Effector memory CD4-positive, alpha-beta T cell (primary cell): ENCODE data around the gene IMMP2L.

Source experiments
- DNase-seq, 3 donors: peaks; one replicate each; pipeline ENCODE4 v3.0.0-alpha.2; 2020
- H3K27ac ChIP-seq: 2 replicates; pipeline ENCODE4 v1.7.0; 2013; ENCODE audit warnings: mild to moderate bottlenecking, low read length, moderate library complexity; ENCODE audit not compliant: insufficient read depth, poor library complexity, severe bottlenecking
- H3K27me3 ChIP-seq: replicated peaks from 2 replicates; pipeline ENCODE4 v1.7.0; 2013; ENCODE audit warnings: mild to moderate bottlenecking, low read length; ENCODE audit not compliant: insufficient read depth, control insufficient read depth, poor library complexity, severe bottlenecking
- H3K36me3 ChIP-seq: 2 replicates; pipeline ENCODE4 v1.7.0; 2013; ENCODE audit warnings: mild to moderate bottlenecking, low read length, moderate library complexity; ENCODE audit not compliant: control insufficient read depth, insufficient read depth
- H3K4me1 ChIP-seq: 2 replicates; pipeline ENCODE4 v1.7.0; 2013; ENCODE audit warnings: low read length, mild to moderate bottlenecking; ENCODE audit not compliant: control insufficient read depth, insufficient read depth, poor library complexity, severe bottlenecking
- H3K4me3 ChIP-seq: 2 replicates; pipeline ENCODE4 v1.7.0; 2013; ENCODE audit warnings: low read length, low read depth, mild to moderate bottlenecking; ENCODE audit not compliant: insufficient read depth, poor library complexity, severe bottlenecking
- H3K9me3 ChIP-seq: 2 replicates; pipeline ENCODE4 v1.7.0; 2013; ENCODE audit warnings: mild to moderate bottlenecking, low read length, moderate library complexity; ENCODE audit not compliant: control insufficient read depth

IMMP2L gene

GRCh38 chr7:111408724-111409123 is 153.6 kb downstream of the IMMP2L start:
- Histone ChIP-seq H3K27ac (no peak overlapping the region), H3K9me3 (no peaks in the 10 kb centered on the region), H3K36me3 (no peaks in the 10 kb centered on the region), H3K27me3 (no peaks in the 10 kb centered on the region), H3K4me3 (no peak overlapping the region), H3K4me1 (no peaks in the 10 kb centered on the region)
- no peak for DNase-seq

- Histone ChIP-seq H3K9me3 (no peaks in the 10 kb centered on the region), H3K36me3 (no peaks in the 10 kb centered on the region), H3K4me3 (no peak overlapping the region), H3K4me1 (no peaks in the 10 kb centered on the region), H3K27me3 (no peaks in the 10 kb centered on the region), H3K27ac (no peak overlapping the region)
- DNase-seq: no peak
Observed at GRCh38 chr7:111407258-111407657, 155.0 kb downstream of the IMMP2L start.

GRCh38 chr7:111405621-111406020 is 156.7 kb downstream of the IMMP2L start:
- no peaks in the 10 kb centered on the region for H3K27me3 ChIP-seq
- no peaks in the 10 kb centered on the region for H3K4me1 ChIP-seq
- no peak for DNase-seq
- H3K9me3 ChIP-seq: no peaks in the 10 kb centered on the region
- no peaks in the 10 kb centered on the region for H3K36me3 ChIP-seq
- no peak overlapping the region for H3K4me3 ChIP-seq
- no peak overlapping the region for H3K27ac ChIP-seq

DNA sequence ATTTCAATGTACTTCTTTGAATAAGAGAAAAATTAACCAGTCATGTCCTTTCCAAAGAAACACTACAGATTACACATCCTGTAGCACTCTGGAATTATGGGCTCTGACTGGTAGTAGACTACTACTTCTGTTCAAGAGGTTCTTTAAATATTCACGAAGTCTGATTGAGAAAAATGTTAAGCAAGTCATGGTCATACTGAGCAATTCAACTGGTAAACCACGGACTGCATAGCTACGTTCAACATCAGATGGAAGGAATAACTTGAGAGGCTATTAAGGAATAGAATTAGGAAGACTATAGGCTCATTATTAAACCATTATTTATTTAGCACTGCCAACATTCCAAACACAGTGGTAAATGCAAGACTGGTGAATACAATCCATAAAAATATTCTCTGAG is 160.8 kb downstream of the IMMP2L start:
- Histone ChIP-seq H3K36me3 (no peaks in the 10 kb centered on the region), H3K27ac (no peak overlapping the region), H3K27me3 (no peaks in the 10 kb centered on the region), H3K4me1 (no peaks in the 10 kb centered on the region), H3K4me3 (no peak overlapping the region), H3K9me3 (no peaks in the 10 kb centered on the region)
- no peak for DNase-seq

DNA sequence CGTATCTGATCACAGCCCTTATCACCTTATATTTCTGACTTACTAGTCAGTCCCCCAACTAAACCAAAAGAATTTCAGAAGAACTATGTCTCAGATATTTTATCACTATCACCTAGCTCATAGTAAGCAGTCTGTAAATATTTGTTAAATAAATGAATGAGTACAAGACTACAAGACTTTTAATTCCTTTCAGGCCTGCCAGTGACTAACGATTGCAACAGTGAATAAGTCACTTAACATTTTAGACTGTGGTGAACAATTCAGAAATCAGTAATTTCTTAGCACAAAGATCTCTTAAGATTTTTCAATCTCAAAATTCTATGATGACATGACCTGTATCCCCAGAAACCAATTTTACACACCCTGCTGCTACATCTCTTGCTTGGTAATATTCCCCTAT is 162.2 kb downstream of the IMMP2L start:
- H3K27ac ChIP-seq: no peak overlapping the region
- no peaks in the 10 kb centered on the region for H3K36me3 ChIP-seq
- DNase-seq: no peak
- no peaks in the 10 kb centered on the region for H3K4me1 ChIP-seq
- no peaks in the 10 kb centered on the region for H3K9me3 ChIP-seq
- H3K4me3 ChIP-seq: no peak overlapping the region
- H3K27me3 ChIP-seq: no peaks in the 10 kb centered on the region

DNA sequence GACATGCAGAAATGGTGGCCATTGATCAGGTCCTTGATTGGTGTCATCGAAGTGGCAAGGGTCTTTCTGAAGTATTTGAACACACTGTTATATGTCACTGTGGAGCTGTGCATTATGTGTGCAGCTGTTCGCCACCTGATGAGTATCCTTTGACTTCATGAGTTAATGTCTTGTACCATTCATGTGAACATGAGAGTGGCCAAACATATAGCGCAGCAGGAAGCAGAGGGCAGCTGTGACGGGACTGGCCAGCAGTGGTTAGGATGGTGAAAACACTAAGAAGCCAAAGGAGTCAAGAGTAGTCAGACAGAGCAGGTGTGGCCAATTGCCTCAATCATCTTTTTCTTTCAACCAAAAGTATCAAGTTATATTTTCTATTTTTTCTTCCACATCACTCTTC is 167.4 kb downstream of the IMMP2L start:
- no peak for DNase-seq
- H3K9me3 ChIP-seq: no peaks in the 10 kb centered on the region
- no peak overlapping the region for H3K27ac ChIP-seq
- no peaks in the 10 kb centered on the region for H3K4me1 ChIP-seq
- no peaks in the 10 kb centered on the region for H3K27me3 ChIP-seq
- H3K36me3 ChIP-seq: no peaks in the 10 kb centered on the region
- no peak overlapping the region for H3K4me3 ChIP-seq

DNA sequence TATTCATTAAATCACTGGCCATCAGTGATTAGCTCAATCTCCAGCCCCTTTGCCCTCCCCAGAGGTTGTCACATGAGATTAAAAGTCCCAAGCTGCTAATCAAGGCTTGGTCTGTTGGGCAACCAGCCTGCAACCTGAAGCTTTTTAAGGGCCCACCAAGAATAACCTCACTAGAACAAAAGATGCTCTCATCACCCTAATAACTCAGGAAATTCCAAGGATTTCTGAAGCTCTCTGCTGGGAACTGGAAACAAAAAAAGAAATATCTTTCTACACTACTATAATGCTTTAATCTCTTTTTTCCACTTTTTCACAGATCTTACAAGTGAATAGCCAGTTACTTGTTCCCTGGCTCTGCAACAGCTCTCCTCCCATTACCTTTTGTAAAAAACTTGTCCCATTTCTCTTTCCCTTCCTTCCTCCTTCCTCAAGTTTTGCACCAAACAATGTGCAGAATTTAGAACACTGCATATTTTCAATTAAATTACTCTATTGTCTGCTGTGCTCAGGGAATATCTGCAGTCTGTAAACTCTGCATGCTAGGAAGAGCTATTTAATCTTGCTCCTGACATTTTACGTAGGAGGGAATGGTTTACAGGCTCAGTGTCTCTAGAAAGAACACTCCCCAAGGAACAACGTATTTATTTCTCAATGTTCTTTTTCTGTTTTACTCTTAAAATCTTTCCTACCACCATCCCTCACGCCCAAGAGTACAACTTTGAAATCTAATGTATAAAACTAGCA is 169.1 kb downstream of the IMMP2L start:
- no peak for DNase-seq
- Histone ChIP-seq H3K27me3 (no peaks in the 10 kb centered on the region), H3K4me1 (no peaks in the 10 kb centered on the region), H3K9me3 (no peaks in the 10 kb centered on the region), H3K27ac (no peak overlapping the region), H3K4me3 (no peak overlapping the region), H3K36me3 (no peaks in the 10 kb centered on the region)

DNA sequence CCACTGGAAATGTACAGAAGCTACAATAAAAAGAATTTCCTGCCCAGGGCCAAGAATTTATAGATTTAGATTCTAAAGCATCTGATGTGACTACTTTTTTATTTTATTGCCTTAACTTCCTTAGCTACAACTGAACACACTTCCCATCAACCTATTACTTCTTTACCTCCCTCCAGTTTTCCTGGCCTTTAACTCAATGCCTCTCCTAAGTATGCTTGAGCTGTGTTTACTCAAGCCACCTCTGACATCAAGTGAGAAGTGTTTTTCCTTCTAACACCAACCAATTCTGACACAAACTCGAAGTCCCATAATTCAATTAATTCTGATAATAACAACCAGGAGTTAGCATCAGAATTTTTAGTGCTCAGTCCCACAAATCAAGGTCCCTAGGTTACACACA is 170.0 kb downstream of the IMMP2L start:
- H3K4me1 ChIP-seq: no peaks in the 10 kb centered on the region
- H3K36me3 ChIP-seq: no peaks in the 10 kb centered on the region
- no peak for DNase-seq
- H3K27ac ChIP-seq: no peak overlapping the region
- no peak overlapping the region for H3K4me3 ChIP-seq
- H3K9me3 ChIP-seq: no peaks in the 10 kb centered on the region
- H3K27me3 ChIP-seq: no peaks in the 10 kb centered on the region

DNA sequence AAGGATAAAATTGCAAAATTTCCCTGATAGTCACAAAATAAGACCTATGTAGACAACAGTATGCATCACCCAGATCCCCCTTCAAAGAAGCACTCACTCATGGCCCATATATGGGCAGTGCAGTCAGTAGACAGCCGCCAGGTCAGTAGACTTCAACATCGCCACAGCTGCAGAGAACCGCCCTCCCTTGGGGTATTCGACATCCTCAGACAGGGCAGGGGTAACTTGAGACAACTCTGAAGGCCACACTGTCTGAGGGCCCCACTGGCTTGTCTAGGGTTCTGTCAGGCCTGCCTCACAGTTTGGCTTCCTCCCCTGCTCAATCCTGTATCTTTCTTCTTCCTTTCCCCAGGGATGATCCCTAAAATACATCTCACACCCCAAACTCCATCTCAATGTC is 172.3 kb downstream of the IMMP2L start:
- Histone ChIP-seq H3K27ac (no peak overlapping the region), H3K36me3 (no peaks in the 10 kb centered on the region), H3K9me3 (no peaks in the 10 kb centered on the region), H3K4me1 (no peaks in the 10 kb centered on the region), H3K4me3 (no peak overlapping the region), H3K27me3 (no peaks in the 10 kb centered on the region)
- DNase-seq: no peak

- Histone ChIP-seq H3K9me3 (no peaks in the 10 kb centered on the region), H3K27me3 (no peaks in the 10 kb centered on the region), H3K36me3 (no peaks in the 10 kb centered on the region), H3K4me1 (no peaks in the 10 kb centered on the region), H3K27ac (no peak overlapping the region), H3K4me3 (no peak overlapping the region)
- no peak for DNase-seq
Observed at GRCh38 chr7:111388912-111389311, 173.4 kb downstream of the IMMP2L start.
